ENCODE data around the gene EGF. TPM values are rescaled to one million over a fixed set of nuclear protein-coding genes. Genes with fewer than 3 reads are reported as not detected.

EGF gene
- total and polyA plus RNA-seq, 10 donors = 0.03 to 2.5 (median 0.88) TPM; not detected in 1

GRCh38 chr4:109943745-109944144, 31.1 kb downstream of the EGF start:
- no peaks in the 10 kb centered on the region for H3K36me3 ChIP-seq
- WGBS, 5 donors = 72 to 87% (median 82%) methylated on average over 2 of the region's 2 CpGs
- intact Hi-C loops (cut with DNase I; ENCODE audit: low total_unique reads) = no loop called here
- peaks cover 0 to 4% (median 0%) of the 10 kb centered on the region in 7 donors for H3K27me3 ChIP-seq (replicated peaks in 1 of 7)
- H3K9me3 ChIP-seq = no peaks in the 10 kb centered on the region
- H3K4me3 ChIP-seq = no peak overlapping the region
- no peak overlapping the region for H3K27ac ChIP-seq
- no peak for DNase-seq
- H3K4me1 ChIP-seq = no peaks in the 10 kb centered on the region
- TF ChIP-seq CTCF (IDR thresholded peaks at IDR 0.05 in 8 of 11, conservative IDR thresholded peaks at IDR 0.05 in 3 of 11) (no peak), POLR2A (IDR thresholded peaks at IDR 0.05) (no peak), POLR2AphosphoS5 (IDR thresholded peaks at IDR 0.05) (no peak)

- Histone ChIP-seq H3K4me3 (no peak overlapping the region), H3K27ac (no peak overlapping the region), H3K9me3 (no peaks in the 10 kb centered on the region), H3K27me3 (replicated peaks in 1 of 7) (no peaks in the 10 kb centered on the region), H3K4me1 (no peaks in the 10 kb centered on the region), H3K36me3 (no peaks in the 10 kb centered on the region)
- WGBS, 5 donors = 80 to 88% (median 86%) methylated on average over 2 of the region's 2 CpGs
- DNase-seq = no peak
- intact Hi-C loops (cut with DNase I; ENCODE audit: low total_unique reads) = no loop called here
- no peak for TF ChIP-seq POLR2A (IDR thresholded peaks at IDR 0.05)
- TF ChIP-seq POLR2AphosphoS5 (IDR thresholded peaks at IDR 0.05) = no peak
- no peak for TF ChIP-seq CTCF (IDR thresholded peaks at IDR 0.05 in 8 of 11, conservative IDR thresholded peaks at IDR 0.05 in 3 of 11)
Measured at GRCh38 chr4:109944591-109944990, 31.9 kb downstream of the EGF start.

- intact Hi-C loops (cut with DNase I; ENCODE audit: low total_unique reads) = no loop called here
- no peaks in the 10 kb centered on the region for H3K27me3 ChIP-seq (replicated peaks in 1 of 7)
- WGBS, 5 donors = 65 to 84% (median 70%) methylated on average over 4 of the region's 4 CpGs
Measured at GRCh38 chr4:109945056-109945455, 32.4 kb downstream of the EGF start.

GRCh38 chr4:109946120-109946519, 33.4 kb downstream of the EGF start:
- WGBS, 5 donors = 60 to 86% (median 75%) methylated on average over 1 of the region's 1 CpG
- no peak overlapping the region for H3K27ac ChIP-seq
- intact Hi-C loops (cut with DNase I; ENCODE audit: low total_unique reads) = no loop called here

More at GRCh38 chr4:109945056-109945455, 32.4 kb downstream of the EGF start:
- no peak for TF ChIP-seq POLR2A (IDR thresholded peaks at IDR 0.05)
- H3K4me1 ChIP-seq = no peaks in the 10 kb centered on the region
- no peaks in the 10 kb centered on the region for H3K36me3 ChIP-seq
- no peak overlapping the region for H3K4me3 ChIP-seq
- no peak for DNase-seq
- no peaks in the 10 kb centered on the region for H3K9me3 ChIP-seq
- H3K27ac ChIP-seq = no peak overlapping the region

More at GRCh38 chr4:109946120-109946519, 33.4 kb downstream of the EGF start:
- H3K9me3 ChIP-seq = no peaks in the 10 kb centered on the region
- H3K27me3 ChIP-seq (replicated peaks in 1 of 7) = no peaks in the 10 kb centered on the region
- no peak for TF ChIP-seq POLR2A (IDR thresholded peaks at IDR 0.05)
- no peak for TF ChIP-seq CTCF (IDR thresholded peaks at IDR 0.05 in 8 of 11, conservative IDR thresholded peaks at IDR 0.05 in 3 of 11)
- no peak for TF ChIP-seq POLR2AphosphoS5 (IDR thresholded peaks at IDR 0.05)
- no peak for DNase-seq
- H3K36me3 ChIP-seq = no peaks in the 10 kb centered on the region
- no peaks in the 10 kb centered on the region for H3K4me1 ChIP-seq
- H3K4me3 ChIP-seq = no peak overlapping the region
